ENCODE data around the gene HES2.

DNA sequence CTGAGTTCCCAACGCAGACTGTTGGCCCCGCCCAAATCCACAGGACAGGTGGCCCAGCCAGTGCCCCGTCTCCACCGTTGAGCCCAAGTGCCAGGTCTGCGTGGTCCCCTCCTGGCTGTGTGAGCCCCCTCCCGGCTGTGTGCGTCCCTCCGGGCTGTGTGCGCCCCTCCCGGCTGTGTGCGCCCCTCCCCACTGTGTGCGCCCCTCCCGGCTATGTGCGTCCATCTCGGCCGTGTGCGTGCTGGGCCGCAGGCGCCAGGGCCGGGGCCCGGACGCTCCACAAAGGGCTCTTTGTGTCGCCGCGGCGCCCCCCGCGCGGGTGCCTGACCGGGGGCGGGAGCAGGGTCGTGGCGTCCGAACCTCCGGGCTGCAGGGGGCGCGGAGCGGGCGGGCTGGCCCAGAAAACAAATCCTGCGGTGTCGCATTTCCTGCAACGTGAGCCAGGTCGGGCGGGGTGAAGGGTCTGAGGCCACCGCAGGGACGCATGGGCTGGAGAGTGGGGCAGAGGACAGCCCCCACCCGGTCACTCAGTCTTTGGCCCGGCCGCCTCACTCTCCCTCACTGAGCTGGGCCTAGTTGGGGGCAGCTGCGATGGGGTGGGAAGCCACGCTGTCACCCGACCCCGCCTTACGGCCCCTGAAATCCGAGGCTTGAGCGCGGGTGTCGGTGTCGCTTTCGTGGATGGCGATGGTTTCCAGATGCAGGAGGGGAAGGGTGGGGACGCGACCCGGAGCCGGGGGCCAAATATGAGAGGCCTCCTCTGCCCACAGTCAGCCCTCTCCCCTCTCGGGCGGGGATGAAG, 27.5 kb upstream of the HES2 start:
- TF ChIP-seq CTCF (IDR thresholded peaks at IDR 0.05): no peak
- no peak for TF ChIP-seq POLR2A (IDR thresholded peaks at IDR 0.05)

Data from adrenal gland (tissue), 5 donors.